HG02943 (cell line): ENCODE results near the gene KHDC1L.
"Not testable (repeated sequence)": the region's sequence is repeated elsewhere in the genome, so short reads cannot be mapped to it uniquely, and the experiment has no call there.

Source experiments
- ATAC-seq: cut with Tn5 transposase; IDR thresholded peaks from one replicate; pipeline ENCODE4 v1.9.1; 2021; ENCODE audit warnings: mild to moderate bottlenecking, low read depth, moderate library complexity; ENCODE audit not compliant: unreplicated experiment

KHDC1L gene

GRCh38 chr6:73207221-73207837 is 18.0 kb downstream of the KHDC1L start:
- no peak for ATAC-seq

GRCh38 chr6:73204252-73204651 is 21.0 kb downstream of the KHDC1L start:
- ATAC-seq: no peak

- ATAC-seq: no peak
Measured at GRCh38 chr6:73203098-73203497, 22.2 kb downstream of the KHDC1L start.

- ATAC-seq: no peak
Measured at GRCh38 chr6:73200735-73201134, 24.6 kb downstream of the KHDC1L start.

GRCh38 chr6:73200247-73200646 is 25.0 kb downstream of the KHDC1L start:
- no peak for ATAC-seq

- no peak for ATAC-seq
Measured at GRCh38 chr6:73194744-73195143, 30.6 kb downstream of the KHDC1L start.

- ATAC-seq: not testable (repeated sequence)
Measured at GRCh38 chr6:73193302-73193701, 32.0 kb downstream of the KHDC1L start.

- ATAC-seq: no peak
Measured at GRCh38 chr6:73182021-73182607, 43.2 kb downstream of the KHDC1L start.

- ATAC-seq: peak; percentile 78
Measured at GRCh38 chr6:73180763-73181619, 44.3 kb downstream of the KHDC1L start.

- no peak for ATAC-seq
Measured at GRCh38 chr6:73180076-73180738, 45.1 kb downstream of the KHDC1L start.

- no peak for ATAC-seq
Measured at GRCh38 chr6:73177221-73177944, 47.9 kb downstream of the KHDC1L start.

- ATAC-seq: no peak
Measured at GRCh38 chr6:73176057-73176456, 49.2 kb downstream of the KHDC1L start.

- no peak for ATAC-seq
Measured at GRCh38 chr6:73174646-73175045, 50.6 kb downstream of the KHDC1L start.
